BLaER1 treated with 17β-estradiol and CSF1 and Interleukin-3, amounts not matched to agents 10 nM and 100 nM (cell line): ENCODE results near the gene LONP2.
A peak's percentile ranks its signal among the peaks of the same experiment; 100 is the strongest.

Experiments
- H3K27ac ChIP-seq, 11 experiments: shearing (Covaris generic); formaldehyde crosslinking; 2 replicates each; pipeline ENCODE4 v1.8.1; 2022
- H3K27me3 ChIP-seq, 11 experiments: shearing (Covaris generic); formaldehyde crosslinking; 2 replicates each; pipeline ENCODE4 v1.8.1; 2022
- H3K36me3 ChIP-seq, 11 experiments: shearing (Covaris generic); formaldehyde crosslinking; 2 replicates each; pipeline ENCODE4 v1.8.1; 2022
- H3K4me1 ChIP-seq, 10 experiments: shearing (Covaris generic); formaldehyde crosslinking; 2 replicates each; pipeline ENCODE4 v1.8.1; 2022
- H3K4me2 ChIP-seq, 11 experiments: shearing (Covaris generic); formaldehyde crosslinking; 2 replicates each; pipeline ENCODE4 v1.8.1; 2022
- H3K4me3 ChIP-seq, 10 experiments: shearing (Covaris generic); formaldehyde crosslinking; 2 replicates each; pipeline ENCODE4 v1.8.1; 2022
- H3K9ac ChIP-seq, 11 experiments: shearing (Covaris generic); formaldehyde crosslinking; 2 replicates each; pipeline ENCODE4 v1.8.1; 2022
- H3K9me3 ChIP-seq, 11 experiments: shearing (Covaris generic); formaldehyde crosslinking; replicated peaks in 1 of 11; 2 replicates each; pipeline ENCODE4 v1.8.1; 2022
- H4K20me1 ChIP-seq, 11 experiments: shearing (Covaris generic); formaldehyde crosslinking; 2 replicates each; pipeline ENCODE4 v1.8.1; 2022
- Cebpa-rat ChIP-seq, 11 experiments: shearing (Covaris generic); IDR thresholded peaks; 2 replicates each; pipeline ENCODE4 v1.8.1; 2022

LONP2 gene

DNA sequence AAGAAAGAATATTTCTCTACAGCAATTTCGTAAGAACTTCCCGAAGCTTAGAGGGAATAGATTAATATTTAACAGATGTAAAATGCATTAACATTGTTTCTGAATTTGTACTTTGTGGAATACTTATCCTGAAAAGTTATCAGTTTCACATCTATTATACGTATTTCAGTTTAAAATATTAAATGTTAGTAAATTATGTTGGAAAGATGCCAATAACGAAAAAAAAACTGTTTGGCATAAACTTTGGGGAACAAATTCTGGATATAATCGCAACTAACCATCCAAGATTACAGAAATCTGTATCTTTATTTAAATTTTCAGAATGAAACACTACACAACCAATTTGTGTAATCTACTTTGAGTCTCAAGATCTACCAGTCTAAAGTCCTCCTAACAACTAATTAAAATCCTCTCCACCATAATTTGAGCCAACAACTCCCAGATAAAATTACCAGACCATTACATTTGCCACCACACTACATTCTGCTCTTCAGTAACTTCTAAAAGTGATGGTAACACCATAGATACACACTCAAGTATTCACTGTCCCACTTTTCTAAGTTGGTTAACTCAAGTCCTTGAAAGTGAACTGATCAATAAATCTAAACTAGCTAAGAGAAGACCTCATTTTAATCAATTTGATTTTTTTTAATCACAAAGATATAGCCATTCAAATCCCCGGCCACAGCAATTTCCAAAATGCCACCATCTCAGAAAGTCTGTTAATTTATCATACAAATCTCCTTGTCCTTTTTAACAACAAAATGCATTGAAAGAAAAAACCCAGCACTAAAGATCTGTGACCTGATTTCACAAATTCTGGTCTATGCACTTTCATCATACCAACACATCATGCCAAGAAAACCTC lies 139.1 kb downstream of the LONP2 start:
- Histone ChIP-seq H3K4me2 (peak overlapping the region; percentile 72 to 97 (median 83)), H4K20me1 (peaks cover 46 to 62% (median 60%) of the 10 kb centered on the region in 11 experiments), H3K27me3 (no peaks in the 10 kb centered on the region), H3K4me1 (peaks cover 33 to 76% (median 50%) of the 10 kb centered on the region in 10 experiments), H3K4me3 (peak overlapping the region; percentile 82 to 97 (median 90)), H3K27ac (peak overlapping the region; percentile 99 to 100 (median 100)), H3K9ac (peak overlapping the region; percentile 98 to 100 (median 100)), H3K9me3 (peaks cover 0 to 12% (median 0%) of the 10 kb centered on the region in 11 experiments; a peak in 5 of 22 replicates), H3K36me3 (peaks cover 0 to 17% (median 5%) of the 10 kb centered on the region in 11 experiments; a peak in 6 of 22 replicates)
- no peak for TF ChIP-seq Cebpa-rat (IDR thresholded peaks at IDR 0.05)

DNA sequence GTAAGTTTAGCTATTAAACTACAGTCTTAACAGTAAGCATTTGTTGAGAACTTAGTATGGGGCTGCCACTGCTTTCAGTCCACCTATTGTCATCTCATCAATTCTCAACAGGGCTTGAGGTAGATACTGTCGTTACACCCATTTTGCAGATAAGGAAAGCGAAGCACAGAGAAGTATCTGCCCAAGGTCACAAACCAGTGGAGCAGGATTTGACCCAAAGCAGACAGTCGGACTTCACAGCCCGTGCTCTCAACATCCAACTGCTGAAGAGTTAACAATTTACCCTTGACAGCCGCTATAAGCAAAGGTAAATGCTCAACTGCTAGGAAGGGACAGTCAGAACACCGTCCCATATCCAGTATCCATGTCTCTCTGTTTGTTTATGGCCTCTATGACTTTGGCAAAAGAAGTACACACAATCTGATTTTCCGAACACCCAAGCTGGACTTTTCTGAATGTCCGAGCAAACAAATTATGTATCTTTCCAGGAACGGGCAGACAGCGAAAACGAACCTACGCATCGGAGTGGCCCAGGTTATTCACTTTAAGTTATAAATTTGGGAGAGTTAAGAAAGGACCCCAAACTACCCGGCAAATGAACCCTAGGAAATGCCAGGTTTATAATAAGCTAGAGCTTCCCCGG lies 139.9 kb downstream of the LONP2 start:
- Histone ChIP-seq H3K9ac (peak overlapping the region; percentile 98 to 100 (median 100)), H3K27ac (peak overlapping the region; percentile 99 to 100 (median 100)), H3K4me3 (peak overlapping the region; percentile 82 to 97 (median 90)), H3K9me3 (peaks cover 0 to 12% (median 0%) of the 10 kb centered on the region in 11 experiments; a peak in 5 of 22 replicates), H3K27me3 (no peaks in the 10 kb centered on the region), H3K4me1 (peaks cover 32 to 76% (median 43%) of the 10 kb centered on the region in 10 experiments), H4K20me1 (peaks cover 38 to 54% (median 52%) of the 10 kb centered on the region in 11 experiments; a peak in 21 of 22 replicates), H3K4me2 (peak overlapping the region; percentile 72 to 97 (median 83)), H3K36me3 (peaks cover 0 to 17% (median 5%) of the 10 kb centered on the region in 11 experiments; a peak in 5 of 22 replicates)
- TF ChIP-seq Cebpa-rat (IDR thresholded peaks at IDR 0.05), result no peak

DNA sequence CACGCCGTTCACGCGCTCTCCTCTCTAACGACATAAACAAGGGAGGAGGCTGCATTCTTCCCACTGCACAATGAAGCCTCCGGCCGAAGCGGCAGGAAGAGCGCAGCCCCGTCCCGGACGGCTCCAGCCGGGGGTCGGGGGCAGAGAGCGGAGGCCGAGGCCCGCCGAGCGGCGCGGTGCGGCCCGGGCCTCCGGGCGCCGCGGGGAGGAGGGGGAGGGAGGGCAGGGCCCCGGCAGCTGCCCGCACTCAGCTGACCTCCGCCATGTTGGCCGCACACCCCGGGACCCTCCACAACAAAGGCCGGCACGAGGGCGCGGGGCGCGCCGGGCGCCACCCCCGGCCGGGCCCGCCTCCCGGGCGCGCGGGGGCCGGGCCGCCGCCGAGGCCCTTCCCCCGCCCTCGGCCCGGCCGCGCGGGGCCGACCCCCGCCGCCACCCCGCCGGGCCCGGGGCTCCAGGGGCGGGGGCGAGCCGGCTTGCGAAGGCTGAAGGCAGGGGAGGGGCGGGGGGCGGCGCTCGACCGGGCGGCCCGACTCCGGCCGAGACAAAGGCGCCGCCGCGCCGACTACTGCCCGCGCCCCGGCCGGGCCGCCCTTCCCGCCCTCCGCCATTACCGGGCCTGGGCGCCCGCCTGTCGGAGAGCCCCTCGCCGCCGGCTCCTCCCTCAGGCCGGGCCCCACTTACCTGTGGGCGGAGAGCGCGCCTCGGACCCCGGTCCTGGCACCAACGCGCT lies 140.6 kb downstream of the LONP2 start:
- Histone ChIP-seq H3K36me3 (peaks cover 0 to 17% (median 5%) of the 10 kb centered on the region in 11 experiments; a peak in 5 of 22 replicates), H4K20me1 (peaks cover 31 to 48% (median 45%) of the 10 kb centered on the region in 11 experiments; a peak in 21 of 22 replicates), H3K27ac (peak overlapping the region; percentile 99 to 100 (median 100))

DNA sequence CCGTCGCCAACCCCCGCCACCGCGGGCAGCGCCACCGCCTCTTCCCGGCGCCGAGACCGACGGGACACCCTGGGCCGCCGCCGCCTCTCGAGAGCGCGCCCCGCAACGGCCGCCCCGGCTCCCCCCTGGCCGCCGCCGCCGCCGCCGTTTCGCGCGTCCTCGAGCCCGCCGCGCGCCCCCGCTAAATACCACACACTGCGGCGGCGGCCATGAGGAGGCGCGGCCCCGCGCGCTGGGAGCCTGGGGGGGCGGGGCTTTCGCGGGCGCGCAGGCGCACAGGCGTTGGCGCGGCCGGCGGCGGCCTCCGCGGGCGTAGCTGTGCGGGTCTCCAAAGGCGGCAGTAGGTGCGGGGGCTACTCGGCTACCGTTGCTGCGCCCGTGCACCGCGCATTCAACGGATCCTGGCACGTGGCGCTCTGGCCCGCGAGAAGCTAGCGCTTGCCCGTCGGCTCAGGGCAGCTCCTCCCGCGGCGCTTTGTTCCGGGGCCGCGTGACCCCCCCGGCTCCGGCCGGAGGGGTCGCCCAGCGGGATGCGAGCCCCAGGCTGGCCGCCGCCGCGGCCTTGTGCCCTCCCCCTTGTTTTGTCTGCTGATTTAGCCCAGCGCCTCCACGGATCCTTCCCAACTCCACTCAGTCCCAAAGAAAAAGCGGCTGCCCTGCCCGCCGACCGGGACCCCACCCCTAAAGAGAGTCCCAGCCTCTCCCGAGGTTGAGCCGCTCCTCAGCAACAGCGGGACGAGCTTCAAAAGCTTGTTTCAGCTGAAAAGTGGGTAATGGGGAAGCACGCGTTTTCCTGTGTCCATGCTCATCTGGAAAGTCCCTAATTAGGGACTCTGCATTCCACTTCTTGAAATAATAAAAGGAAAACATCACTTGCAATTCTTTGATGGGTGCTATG lies 141.4 kb downstream of the LONP2 start, which contains the start of gene SIAH1:
TSS of gene SIAH1 (minus strand) at position 161 of the 898 bp plus-strand sequence. CDS start 22,985 bp downstream, outside the sequence.
- Histone ChIP-seq H3K27me3 (no peaks in the 10 kb centered on the region), H3K4me1 (peaks cover 20 to 62% (median 28%) of the 10 kb centered on the region in 10 experiments), H3K9me3 (peaks cover 0 to 12% (median 0%) of the 10 kb centered on the region in 11 experiments; a peak in 5 of 22 replicates), H3K4me3 (peak within 1 kb of the TSS; percentile 82 to 97 (median 90)), H3K9ac (peak within 1 kb of the TSS; percentile 98 to 100 (median 100)), H3K27ac (peak within 1 kb of the TSS; percentile 99 to 100 (median 100)), H3K4me2 (peak within 1 kb of the TSS; percentile 82 to 97 (median 91)), H3K36me3 (peaks cover 0 to 17% (median 3%) of the 10 kb centered on the region in 11 experiments; a peak in 5 of 22 replicates), H4K20me1 (peaks cover 23 to 39% (median 37%) of the 10 kb centered on the region in 11 experiments; a peak in 21 of 22 replicates)
- no peak for TF ChIP-seq Cebpa-rat (IDR thresholded peaks at IDR 0.05)

More for the DNA sequence above, 140.6 kb downstream of the LONP2 start:
- no peak for TF ChIP-seq Cebpa-rat (IDR thresholded peaks at IDR 0.05)
- peak overlapping the region; percentile 82 to 97 (median 90) for H3K4me3 ChIP-seq
- H3K9ac ChIP-seq, result peak overlapping the region; percentile 98 to 100 (median 100)
- no peaks in the 10 kb centered on the region for H3K27me3 ChIP-seq
- H3K9me3 ChIP-seq, result peaks cover 0 to 12% (median 0%) of the 10 kb centered on the region in 11 experiments; a peak in 5 of 22 replicates
- peaks cover 25 to 70% (median 36%) of the 10 kb centered on the region in 10 experiments for H3K4me1 ChIP-seq
- peak overlapping the region; percentile 73 to 97 (median 83) for H3K4me2 ChIP-seq

DNA sequence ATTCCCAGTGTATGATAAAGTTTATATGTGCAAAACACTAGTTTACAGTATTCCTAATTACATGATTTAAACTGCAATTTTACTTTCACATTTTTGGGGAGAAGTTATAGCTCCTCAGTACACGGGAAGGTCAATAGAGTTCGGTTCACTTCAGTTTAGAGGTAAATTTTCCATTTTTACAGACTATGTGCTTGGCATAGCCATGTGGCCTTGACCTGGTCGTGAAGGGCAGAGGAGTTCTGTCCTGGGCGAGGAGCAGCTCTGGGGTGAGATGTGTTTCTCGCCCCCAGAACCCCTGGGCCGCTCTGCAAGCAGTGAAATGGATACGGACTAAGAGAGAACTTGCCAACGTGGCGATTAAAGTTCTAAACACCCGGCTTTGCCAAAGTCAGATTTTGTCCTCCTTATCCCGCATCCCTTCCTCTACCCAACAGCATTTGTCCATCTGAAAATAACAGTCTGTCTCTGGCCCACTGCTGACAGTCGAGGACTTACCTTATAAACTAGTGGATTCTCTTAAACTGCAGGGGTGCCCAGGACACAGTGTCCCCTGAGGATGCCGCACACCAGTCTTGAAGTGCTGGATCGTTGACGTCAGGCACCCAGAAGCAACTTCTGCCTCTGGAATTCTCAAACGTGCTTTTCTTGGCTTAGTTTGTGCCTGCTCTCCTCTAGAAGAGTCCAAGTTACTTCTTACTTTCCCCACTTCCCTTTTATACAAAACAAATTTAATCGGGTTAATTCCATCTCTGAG lies 142.6 kb downstream of the LONP2 start:
- TF ChIP-seq Cebpa-rat (IDR thresholded peaks at IDR 0.05), result no peak
- Histone ChIP-seq H3K4me3 (peak overlapping the region in 1 of 10 experiments; percentile 82; a peak in 1 of 20 replicates), H3K27ac (peak overlapping the region in 2 of 11 experiments; percentile 11 to 100; a peak in 2 of 22 replicates), H3K9ac (no peak overlapping the region; a peak in 2 of 22 replicates), H3K4me1 (peaks cover 20 to 58% (median 28%) of the 10 kb centered on the region in 10 experiments), H3K36me3 (peaks cover 0 to 6% (median 0%) of the 10 kb centered on the region in 11 experiments; a peak in 5 of 22 replicates), H3K4me2 (peak overlapping the region in 7 of 11 experiments; percentile 81 to 96 (median 90); a peak in 12 of 22 replicates), H4K20me1 (peaks cover 16 to 27% (median 25%) of the 10 kb centered on the region in 11 experiments; a peak in 20 of 22 replicates), H3K9me3 (peaks cover 0 to 3% (median 0%) of the 10 kb centered on the region in 11 experiments; a peak in 2 of 22 replicates), H3K27me3 (no peaks in the 10 kb centered on the region)

DNA sequence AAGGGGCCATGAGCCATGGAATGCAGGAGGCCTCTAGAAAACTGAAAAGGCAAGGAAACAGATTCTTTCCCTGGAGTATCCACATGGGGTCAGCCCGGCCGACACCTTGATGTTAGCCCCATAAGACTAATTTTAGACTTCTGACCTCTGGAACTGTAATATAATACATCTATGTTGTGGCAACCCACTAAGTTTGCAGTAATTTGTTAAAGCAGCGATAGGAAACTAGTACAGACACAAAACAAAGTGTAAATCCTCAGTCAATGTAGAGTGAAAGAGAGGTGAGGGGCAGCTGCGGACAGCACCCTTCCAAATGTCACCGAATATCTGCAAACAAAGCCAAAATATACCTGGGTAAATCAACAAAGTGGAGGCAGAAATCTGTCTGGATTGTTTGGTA lies 148.3 kb downstream of the LONP2 start:
- Histone ChIP-seq H3K4me3 (no peak overlapping the region), H3K4me1 (peaks cover 0 to 28% (median 11%) of the 10 kb centered on the region in 10 experiments; a peak in 10 of 20 replicates), H3K27me3 (no peaks in the 10 kb centered on the region), H3K27ac (no peak overlapping the region), H3K36me3 (no peaks in the 10 kb centered on the region), H3K9me3 (no peaks in the 10 kb centered on the region), H3K9ac (no peak overlapping the region), H4K20me1 (no peaks in the 10 kb centered on the region), H3K4me2 (no peak overlapping the region)
- no peak for TF ChIP-seq Cebpa-rat (IDR thresholded peaks at IDR 0.05)
